Brain microvascular endothelial cell (primary cell): ENCODE data around the gene RANBP10.

Source experiments
- DNase-seq: peaks from one replicate; pipeline ENCODE4 v3.0.0-alpha.2; 2020
- H3K27ac ChIP-seq: fragments of 250-450 bp; sonication (Bioruptor Pico); 2 replicates; pipeline ENCODE4 v1.5.1; 2020; ENCODE audit warnings: mild to moderate bottlenecking, moderate library complexity
- H3K27me3 ChIP-seq: fragments of 250-450 bp; sonication (Bioruptor Pico); replicated peaks from 2 replicates; pipeline ENCODE4 v1.5.1; 2020; ENCODE audit warnings: mild to moderate bottlenecking
- H3K36me3 ChIP-seq: fragments of 250-450 bp; sonication (Bioruptor Pico); replicated peaks from 2 replicates; pipeline ENCODE4 v1.5.1; 2020; ENCODE audit warnings: mild to moderate bottlenecking
- H3K4me3 ChIP-seq: 2 replicates; pipeline ENCODE4 v1.5.1; 2011; ENCODE audit warnings: low read depth, mild to moderate bottlenecking, control low read depth, low read length, moderate library complexity
- CTCF ChIP-seq: IDR thresholded peaks from 2 replicates; pipeline ENCODE4 v1.5.1; 2011; ENCODE audit warnings: low read depth, mild to moderate bottlenecking, moderate library complexity, low read length, control low read depth, inconsistent platforms; ENCODE audit errors: missing control alignments
- in situ Hi-C: cut with HindIII; loops from 2 replicates; pipeline ENCODE4 v1.10.0; 2017; ENCODE audit warnings: low sequenced_read_pairs, low pct_ligation_motif_present

RANBP10 gene

GRCh38 chr16:67714522-67714921, 91.8 kb downstream of the RANBP10 start:
- Histone ChIP-seq H3K27me3 (no peaks in the 10 kb centered on the region), H3K36me3 (no peaks in the 10 kb centered on the region), H3K27ac (no peak overlapping the region), H3K4me3 (no peak overlapping the region)
- no peak for DNase-seq
- no peak for TF ChIP-seq CTCF
- in situ Hi-C loops = loop anchor here (25.0 kb wide), 1 partner anchor 198 kb away; no protein-coding TSS in a partner anchor

- in situ Hi-C loops = loop anchor here (25.0 kb wide), 1 partner anchor 199 kb away; no protein-coding TSS in a partner anchor
- H3K36me3 ChIP-seq = no peaks in the 10 kb centered on the region
- no peak for DNase-seq
- H3K27me3 ChIP-seq = no peaks in the 10 kb centered on the region
- TF ChIP-seq CTCF = no peak
- no peak overlapping the region for H3K4me3 ChIP-seq
- no peak overlapping the region for H3K27ac ChIP-seq
Measured at GRCh38 chr16:67713647-67714273, 92.6 kb downstream of the RANBP10 start.

GRCh38 chr16:67710607-67711006, 95.8 kb downstream of the RANBP10 start:
- Histone ChIP-seq H3K36me3 (no peaks in the 10 kb centered on the region), H3K4me3 (no peak overlapping the region), H3K27ac (no peak overlapping the region), H3K27me3 (no peaks in the 10 kb centered on the region)
- no peak for DNase-seq
- in situ Hi-C loops = loop anchor here (25.0 kb wide), 1 partner anchor 202 kb away; no protein-coding TSS in a partner anchor
- no peak for TF ChIP-seq CTCF

GRCh38 chr16:67709050-67709449, 97.3 kb downstream of the RANBP10 start:
- Histone ChIP-seq H3K27ac (no peak overlapping the region), H3K27me3 (no peaks in the 10 kb centered on the region), H3K4me3 (no peak overlapping the region), H3K36me3 (no peaks in the 10 kb centered on the region)
- no peak for TF ChIP-seq CTCF
- DNase-seq = no peak
- in situ Hi-C loops = loop anchor here (25.0 kb wide), 1 partner anchor 203 kb away; no protein-coding TSS in a partner anchor

GRCh38 chr16:67708368-67708771, 98.0 kb downstream of the RANBP10 start:
- no peak for TF ChIP-seq CTCF
- Histone ChIP-seq H3K27ac (no peak overlapping the region), H3K36me3 (no peaks in the 10 kb centered on the region), H3K27me3 (no peaks in the 10 kb centered on the region), H3K4me3 (no peak overlapping the region)
- DNase-seq = no peak
- in situ Hi-C loops = loop anchor here (25.0 kb wide), 1 partner anchor 204 kb away; no protein-coding TSS in a partner anchor
